IPS-18c (cell line): ENCODE results near the gene USF3.
A peak's percentile ranks its signal among the peaks of the same experiment; 100 is the strongest.

Experiments used
- H3K4me3 ChIP-seq: 2 replicates; pipeline ENCODE4 v1.7.0; 2013; ENCODE audit warnings: low read depth, mild to moderate bottlenecking, low read length, moderate library complexity; ENCODE audit not compliant: insufficient read depth
- H3K9me3 ChIP-seq: one replicate; pipeline ENCODE4 v1.6.1; 2013; ENCODE audit warnings: mild to moderate bottlenecking, low read length, moderate library complexity; ENCODE audit not compliant: control insufficient read depth, insufficient read depth

USF3 gene, protein sequence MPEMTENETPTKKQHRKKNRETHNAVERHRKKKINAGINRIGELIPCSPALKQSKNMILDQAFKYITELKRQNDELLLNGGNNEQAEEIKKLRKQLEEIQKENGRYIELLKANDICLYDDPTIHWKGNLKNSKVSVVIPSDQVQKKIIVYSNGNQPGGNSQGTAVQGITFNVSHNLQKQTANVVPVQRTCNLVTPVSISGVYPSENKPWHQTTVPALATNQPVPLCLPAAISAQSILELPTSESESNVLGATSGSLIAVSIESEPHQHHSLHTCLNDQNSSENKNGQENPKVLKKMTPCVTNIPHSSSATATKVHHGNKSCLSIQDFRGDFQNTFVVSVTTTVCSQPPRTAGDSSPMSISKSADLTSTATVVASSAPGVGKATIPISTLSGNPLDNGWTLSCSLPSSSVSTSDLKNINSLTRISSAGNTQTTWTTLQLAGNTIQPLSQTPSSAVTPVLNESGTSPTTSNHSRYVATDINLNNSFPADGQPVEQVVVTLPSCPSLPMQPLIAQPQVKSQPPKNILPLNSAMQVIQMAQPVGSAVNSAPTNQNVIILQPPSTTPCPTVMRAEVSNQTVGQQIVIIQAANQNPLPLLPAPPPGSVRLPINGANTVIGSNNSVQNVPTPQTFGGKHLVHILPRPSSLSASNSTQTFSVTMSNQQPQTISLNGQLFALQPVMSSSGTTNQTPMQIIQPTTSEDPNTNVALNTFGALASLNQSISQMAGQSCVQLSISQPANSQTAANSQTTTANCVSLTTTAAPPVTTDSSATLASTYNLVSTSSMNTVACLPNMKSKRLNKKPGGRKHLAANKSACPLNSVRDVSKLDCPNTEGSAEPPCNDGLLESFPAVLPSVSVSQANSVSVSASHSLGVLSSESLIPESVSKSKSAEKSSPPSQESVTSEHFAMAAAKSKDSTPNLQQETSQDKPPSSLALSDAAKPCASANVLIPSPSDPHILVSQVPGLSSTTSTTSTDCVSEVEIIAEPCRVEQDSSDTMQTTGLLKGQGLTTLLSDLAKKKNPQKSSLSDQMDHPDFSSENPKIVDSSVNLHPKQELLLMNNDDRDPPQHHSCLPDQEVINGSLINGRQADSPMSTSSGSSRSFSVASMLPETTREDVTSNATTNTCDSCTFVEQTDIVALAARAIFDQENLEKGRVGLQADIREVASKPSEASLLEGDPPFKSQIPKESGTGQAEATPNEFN (N-terminal part only)

GRCh38 chr3:113695786-113696645, at the start of gene USF3:
Gene USF3, minus strand, starts transcription at chr3:113696642. Its CDS starts 21,764 bp downstream, at chr3:113674878.
- Histone ChIP-seq H3K4me3 (peak within 1 kb of the TSS; percentile 98), H3K9me3 (no peaks in the 10 kb centered on the region)

GRCh38 chr3:113745756-113746547, 49.5 kb upstream of the USF3 start, which contains the start of gene NAA50:
Gene NAA50, minus strand, starts transcription at chr3:113746249. Its CDS starts 300 bp downstream, at chr3:113745949.
- peak within 1 kb of the TSS; percentile 99 for H3K4me3 ChIP-seq
- H3K9me3 ChIP-seq: no peaks in the 10 kb centered on the region

DNA sequence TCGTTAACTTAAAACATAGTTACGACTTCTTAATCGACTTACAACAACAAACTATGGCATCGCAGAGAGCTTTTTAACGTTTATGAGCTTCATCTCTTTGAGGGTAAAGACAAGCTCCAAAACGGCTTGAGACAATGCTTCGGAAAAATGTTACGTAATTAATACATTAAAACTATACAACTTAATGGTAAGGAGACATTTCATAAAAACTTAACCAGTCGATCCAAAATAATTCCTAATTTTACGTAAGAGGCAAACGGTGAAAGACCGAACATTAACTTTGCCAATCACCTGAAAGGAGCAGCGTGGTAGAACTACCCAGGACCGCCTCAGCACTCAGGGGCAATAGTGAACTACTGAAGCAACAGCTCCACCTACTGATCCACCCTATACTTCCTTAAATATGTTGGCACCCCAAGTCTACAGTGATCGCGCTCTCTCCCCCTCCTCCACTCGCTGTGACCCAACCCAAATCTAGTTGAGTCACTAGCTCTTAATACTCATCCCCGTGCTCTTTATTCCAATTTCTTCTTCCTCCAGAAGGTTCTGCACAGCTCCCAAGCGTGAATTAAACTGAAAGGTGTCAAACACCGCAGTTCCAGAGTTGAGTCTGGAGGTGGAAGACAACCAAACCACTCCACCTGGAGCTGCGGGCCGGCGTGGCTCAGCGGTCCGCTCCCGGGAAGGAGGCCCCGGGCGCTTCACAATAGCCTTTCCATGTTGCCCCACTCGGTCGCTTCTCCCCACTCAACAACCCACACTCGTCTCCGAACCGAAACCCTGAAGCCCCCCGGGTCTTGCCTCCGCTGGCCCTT, 48.7 kb upstream of the USF3 start:
- Histone ChIP-seq H3K4me3 (peak overlapping the region; percentile 99), H3K9me3 (no peaks in the 10 kb centered on the region)

- Histone ChIP-seq H3K4me3 (no peak overlapping the region), H3K9me3 (no peaks in the 10 kb centered on the region)
Observed at GRCh38 chr3:113743006-113743630, 46.7 kb upstream of the USF3 start.

DNA sequence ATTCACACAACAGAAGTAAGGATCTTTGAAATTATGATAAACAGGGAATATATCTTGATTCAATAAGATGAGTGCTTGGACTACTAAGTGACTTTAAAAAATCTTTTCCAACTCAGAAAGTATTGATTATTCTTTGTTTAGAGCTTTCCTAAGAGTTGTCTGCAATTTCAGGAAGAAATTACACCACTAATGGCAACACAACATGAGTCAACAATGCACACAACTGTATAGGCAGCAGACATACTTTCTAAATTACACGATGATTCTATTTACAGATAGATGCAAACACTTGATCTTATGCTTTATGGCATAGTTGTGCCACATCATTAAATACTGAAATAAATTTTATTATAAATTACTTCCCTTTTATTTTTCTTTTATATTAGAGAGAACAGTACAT, 45.2 kb upstream of the USF3 start:
- H3K9me3 ChIP-seq: no peaks in the 10 kb centered on the region
- H3K4me3 ChIP-seq: no peak overlapping the region

DNA sequence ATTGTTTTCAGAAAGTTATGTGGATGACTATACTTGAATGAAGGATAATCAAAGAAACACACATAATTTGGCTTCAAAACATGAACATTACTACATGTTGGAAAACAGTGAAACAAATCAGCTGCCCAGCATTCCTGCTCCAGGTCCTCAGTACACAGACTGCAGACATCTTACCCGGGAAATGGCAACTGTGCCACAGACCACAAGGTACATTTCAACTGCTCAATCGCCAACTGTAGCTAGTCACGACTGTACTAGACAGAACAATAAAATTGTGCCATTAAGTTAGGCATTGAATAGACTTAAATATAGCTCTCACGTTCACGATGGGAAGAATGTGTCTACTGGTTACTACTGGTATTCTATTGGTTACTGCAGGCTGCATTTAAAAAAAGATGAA, 44.6 kb upstream of the USF3 start:
- Histone ChIP-seq H3K4me3 (no peak overlapping the region), H3K9me3 (no peaks in the 10 kb centered on the region)

DNA sequence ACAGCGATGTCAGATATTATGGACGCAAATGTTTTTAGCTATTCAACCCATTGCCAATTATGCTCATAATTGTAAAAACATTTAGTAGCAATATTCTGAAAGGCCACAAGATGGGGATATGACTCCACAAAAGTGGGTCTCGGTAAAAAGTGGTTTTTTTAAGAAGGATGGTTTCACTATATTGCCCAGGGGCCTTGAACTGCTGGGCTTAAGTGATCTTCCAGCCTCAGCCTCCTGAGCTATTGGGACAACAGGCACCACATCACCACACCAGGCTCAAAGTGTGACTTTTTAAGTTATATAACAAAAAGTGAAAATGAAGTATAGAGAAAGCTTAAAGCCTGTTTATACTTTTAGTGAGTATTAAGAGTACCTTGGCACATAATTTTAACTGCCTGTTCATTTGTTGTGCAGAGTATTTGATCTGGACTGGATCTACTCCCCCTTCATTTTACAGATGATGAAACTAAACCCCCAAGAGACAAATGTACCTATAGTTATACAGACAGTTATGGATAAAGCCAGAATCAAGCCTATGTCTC, 40.2 kb upstream of the USF3 start:
- no peak overlapping the region for H3K4me3 ChIP-seq
- no peaks in the 10 kb centered on the region for H3K9me3 ChIP-seq

GRCh38 chr3:113731694-113732093, 35.3 kb upstream of the USF3 start:
- H3K4me3 ChIP-seq: no peak overlapping the region
- no peaks in the 10 kb centered on the region for H3K9me3 ChIP-seq

DNA sequence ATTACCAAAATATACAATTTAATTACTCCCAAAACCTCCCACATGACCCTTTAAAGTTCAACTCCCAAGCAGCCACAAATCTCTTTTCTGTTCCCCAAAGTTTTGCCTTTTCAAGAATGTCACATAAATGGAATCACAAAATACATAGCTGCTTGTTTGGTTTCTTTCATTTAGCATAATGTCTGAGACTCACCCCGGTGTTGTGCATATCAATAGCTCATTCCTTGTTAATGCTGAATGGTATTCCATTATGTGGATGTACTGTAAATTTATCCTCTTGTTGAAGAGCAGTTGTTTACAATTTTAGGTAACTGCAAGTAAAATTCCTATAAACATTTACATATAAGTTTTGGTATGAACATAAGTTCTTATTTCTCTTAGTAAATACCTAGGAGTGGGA, 34.1 kb upstream of the USF3 start:
- no peaks in the 10 kb centered on the region for H3K9me3 ChIP-seq
- no peak overlapping the region for H3K4me3 ChIP-seq

GRCh38 chr3:113728661-113729060, 32.2 kb upstream of the USF3 start:
- Histone ChIP-seq H3K9me3 (no peaks in the 10 kb centered on the region), H3K4me3 (no peak overlapping the region)

DNA sequence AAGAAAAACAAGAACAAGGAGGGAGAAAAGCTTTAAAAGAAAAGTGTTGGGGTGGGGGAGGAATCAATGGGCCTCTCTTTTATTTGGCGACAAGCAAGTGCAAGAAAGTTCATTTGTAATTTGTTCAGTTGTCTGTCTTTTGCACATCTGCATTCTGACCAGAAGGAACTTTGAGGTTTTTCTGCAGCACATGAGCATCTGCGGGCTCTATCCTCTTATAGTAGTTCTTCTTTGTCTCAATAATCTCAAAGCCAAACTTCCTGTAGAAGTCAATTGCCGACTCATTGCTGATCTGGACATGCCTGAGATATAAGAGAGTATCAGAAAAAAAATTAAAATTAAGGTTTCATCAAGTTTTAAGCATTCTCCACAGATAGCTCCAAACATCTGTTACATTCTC, 25.2 kb upstream of the USF3 start:
- no peaks in the 10 kb centered on the region for H3K9me3 ChIP-seq

GRCh38 chr3:113719758-113720157, 23.3 kb upstream of the USF3 start:
- no peak overlapping the region for H3K4me3 ChIP-seq
- no peaks in the 10 kb centered on the region for H3K9me3 ChIP-seq

More for the DNA sequence above, 25.2 kb upstream of the USF3 start:
- no peak overlapping the region for H3K4me3 ChIP-seq

DNA sequence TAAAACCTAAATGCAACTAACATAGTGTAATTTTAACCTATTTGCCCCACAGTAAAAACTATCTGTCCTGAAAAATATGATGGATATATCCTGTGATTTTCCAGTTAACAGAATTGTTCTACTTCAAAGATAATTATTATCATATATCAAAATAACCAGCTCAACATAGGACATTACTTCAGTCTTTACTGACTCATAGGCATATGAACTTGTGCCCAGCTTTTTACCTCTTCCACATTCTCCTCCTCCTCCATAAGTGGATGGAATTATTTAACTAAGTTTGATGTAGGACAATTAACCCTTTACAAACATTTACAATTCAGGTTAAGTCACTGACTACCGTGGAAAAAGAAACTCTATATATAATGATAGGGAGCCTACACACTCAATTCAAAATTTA, 22.9 kb upstream of the USF3 start:
- no peaks in the 10 kb centered on the region for H3K9me3 ChIP-seq
- H3K4me3 ChIP-seq: no peak overlapping the region

DNA sequence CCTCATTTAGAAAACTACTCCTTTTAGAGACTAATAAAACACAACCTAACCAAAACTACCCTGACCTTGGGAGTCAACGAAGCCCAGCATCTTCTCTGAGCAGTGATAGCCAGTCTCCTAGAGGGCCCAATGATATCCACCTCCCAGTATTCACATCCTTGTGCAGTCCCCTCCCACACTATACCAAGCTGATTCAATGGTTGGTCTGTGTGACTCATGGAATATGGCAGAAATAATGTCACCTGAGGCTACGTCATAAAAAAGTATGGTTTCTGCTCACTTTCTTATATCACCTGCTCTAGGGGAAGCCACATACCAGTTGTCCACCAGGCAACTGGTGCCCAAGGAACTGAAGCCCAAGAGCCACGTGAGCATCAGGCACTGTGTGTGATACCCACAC, 21.4 kb upstream of the USF3 start:
- no peaks in the 10 kb centered on the region for H3K9me3 ChIP-seq
- H3K4me3 ChIP-seq: no peak overlapping the region

GRCh38 chr3:113717308-113717707, 20.9 kb upstream of the USF3 start:
- Histone ChIP-seq H3K9me3 (no peaks in the 10 kb centered on the region), H3K4me3 (no peak overlapping the region)
